WI38 (cell line): ENCODE results near the gene ZSWIM3.

Experiments
- H3K4me3 ChIP-seq: 2 replicates; pipeline ENCODE4 v1.5.1; 2011; ENCODE audit warnings: low read depth, mild to moderate bottlenecking, control low read depth, low read length
- CTCF ChIP-seq: IDR thresholded peaks from 2 replicates; pipeline ENCODE4 v1.5.1; 2012; ENCODE audit warnings: low read depth, mild to moderate bottlenecking, control low read depth, low read length

Gene ZSWIM3

GRCh38 chr20:45860560-45861220 is 3.3 kb downstream of the ZSWIM3 start:
- no peak overlapping the region for H3K4me3 ChIP-seq
- no peak for TF ChIP-seq CTCF

- TF ChIP-seq CTCF = no peak
- H3K4me3 ChIP-seq = no peak overlapping the region
Observed at GRCh38 chr20:45861221-45862075, 4.0 kb downstream of the ZSWIM3 start.

GRCh38 chr20:45863543-45864470 is 6.4 kb downstream of the ZSWIM3 start:
- no peak for TF ChIP-seq CTCF
- H3K4me3 ChIP-seq = no peak overlapping the region

- H3K4me3 ChIP-seq = no peak overlapping the region
- TF ChIP-seq CTCF = no peak
Observed at GRCh38 chr20:45866454-45866853, 9.0 kb downstream of the ZSWIM3 start.

GRCh38 chr20:45867136-45867818 is 9.9 kb downstream of the ZSWIM3 start:
- TF ChIP-seq CTCF = no peak
- H3K4me3 ChIP-seq = no peak overlapping the region

GRCh38 chr20:45867819-45868176 is 10.4 kb downstream of the ZSWIM3 start:
- H3K4me3 ChIP-seq = no peak overlapping the region
- TF ChIP-seq CTCF = no peak
